Activated CD8-positive, alpha-beta T cell treated with anti-CD3 and anti-CD28 coated beads for 36 hours (primary cell): Measurements from ENCODE around the gene ALDOA. TPM values are rescaled to one million over a fixed set of nuclear protein-coding genes. Genes with fewer than 3 reads are reported as not detected.
"Not testable (repeated sequence)": the region's sequence is repeated elsewhere in the genome, so short reads cannot be mapped to it uniquely, and the experiment has no call there.

ENCODE experiments used
- ATAC-seq: fragments of 200-7000 bp; cut with Tn5 transposase; one replicate; pipeline ENCODE4 v1.10.0; 2021; ENCODE audit warnings: mild to moderate bottlenecking, moderate library complexity
- CTCF ChIA-PET: fragments of 350-600 bp; sonication (Branson Sonifier 250); formaldehyde crosslinking; loops from one replicate; lab custom pipeline; 2021; ENCODE audit warnings: antibody characterized with exemption; lab: Charles Lee
- POLR2A ChIA-PET: fragments of 350-600 bp; sonication (Branson Sonifier 250); formaldehyde crosslinking; loops from one replicate; lab custom pipeline; 2021; ENCODE audit warnings: antibody characterized with exemption; lab: Charles Lee
- DNase-seq: peaks from one replicate; pipeline ENCODE4 v3.0.0-alpha.2; 2020
- H3K27ac Mint-ChIP-seq: one replicate; pipeline ENCODE4 v1.8.0; 2021; ENCODE audit warnings: mild to moderate bottlenecking, mixed read lengths
- H3K27me3 Mint-ChIP-seq: one replicate; pipeline ENCODE4 v1.8.0; 2021; ENCODE audit warnings: mixed read lengths
- H3K36me3 Mint-ChIP-seq: one replicate; pipeline ENCODE4 v1.8.0; 2021; ENCODE audit warnings: low read depth, mixed read lengths
- H3K4me1 Mint-ChIP-seq: one replicate; pipeline ENCODE4 v1.8.0; 2021; ENCODE audit warnings: low read depth, mixed read lengths
- H3K4me3 Mint-ChIP-seq: one replicate; pipeline ENCODE4 v1.8.0; 2021; ENCODE audit warnings: mild to moderate bottlenecking, moderate library complexity, mixed read lengths
- H3K9me3 Mint-ChIP-seq: one replicate; pipeline ENCODE4 v1.8.0; 2021; ENCODE audit warnings: mixed read lengths
- CTCF ChIP-seq: fragments of 200-600 bp; IDR thresholded peaks from one replicate; pipeline ENCODE4 v1.8.0; 2022; ENCODE audit warnings: antibody characterized with exemption, mild to moderate bottlenecking
- intact Hi-C: fragments of 100-400 bp; cut with micrococcal nuclease; formaldehyde crosslinking; loops from one replicate; pipeline ENCODE4 v1.10.0; 2022
- total RNA-seq, 2 experiments: library from RNA; stranded (reverse); gene quantifications; one replicate each; pipeline ENCODE4 v1.2.3, GENCODE V29; 2021

ALDOA gene
- total RNA-seq, result 1,000 to 10,000 TPM; 3,042 to 3,081 TPM

- Mint-ChIP-seq H3K4me3 (peak within 1 kb of the TSS; percentile 91), H3K27me3 (no peaks in the 10 kb centered on the region), H3K9me3 (no peaks in the 10 kb centered on the region), H3K36me3 (peaks cover 61% of the 10 kb centered on the region), H3K4me1 (peaks cover 30% of the 10 kb centered on the region), H3K27ac (peak within 1 kb of the TSS; percentile 100)
- ATAC-seq (peak; percentile 87), DNase-seq (peak; percentile 99)
- intact Hi-C loops, result loop anchor here (10.0 kb wide), 1 partner anchor 309 kb away; the partner anchor contains the start of genes MYL11 and TBC1D10B
- ChIA-PET POLR2A (interaction anchor here (0.5 to 6.3 kb wide), 20 partner anchors 11 to 585 kb away, joined by 3 to 83 read pairs (median 4); partner anchors contain the start of genes CORO1A, GDPD3, HIRIP3 and INO80E), CTCF (interaction anchor here (1.0 to 3.2 kb wide), 5 partner anchors 10 to 249 kb away, joined by 4 to 14 read pairs (median 10); partner anchors contain the start of genes PAGR1 and TBX6)
- TF ChIP-seq CTCF, result no peak
These were observed at the start of gene ALDOA for GRCh38 chr16:30065102-30065942. TSS of gene ALDOA (plus strand) at chr16:30065760. CDS start at chr16:30066898, 1,138 bp downstream.

GRCh38 chr16:30016555-30017276 lies 48.8 kb upstream of the ALDOA start:
- CTCF ChIA-PET, result interaction anchor here (1.7 to 3.6 kb wide), 3 partner anchors 10 to 316 kb away, joined by 3 to 17 read pairs (median 8); partner anchors contain the start of gene TLCD3B
- peaks cover 5% of the 10 kb centered on the region for H3K27me3 Mint-ChIP-seq
- H3K27ac Mint-ChIP-seq, result no peak overlapping the region
- POLR2A ChIA-PET, result interaction anchor here (0.9 kb wide), 1 partner anchor 90 kb away, joined by 4 read pairs; no protein-coding TSS in a partner anchor
- peaks cover 12% of the 10 kb centered on the region for H3K4me1 Mint-ChIP-seq
- peaks cover 2% of the 10 kb centered on the region for H3K36me3 Mint-ChIP-seq
- no peak for DNase-seq
- no peak for ATAC-seq
- no peak overlapping the region for H3K4me3 Mint-ChIP-seq
- H3K9me3 Mint-ChIP-seq, result no peaks in the 10 kb centered on the region
- TF ChIP-seq CTCF, result no peak
- intact Hi-C loops, result no loop called here

- Mint-ChIP-seq H3K27me3 (no peaks in the 10 kb centered on the region), H3K36me3 (no peaks in the 10 kb centered on the region), H3K27ac (no peak overlapping the region), H3K9me3 (no peaks in the 10 kb centered on the region), H3K4me3 (no peak overlapping the region), H3K4me1 (peaks cover 8% of the 10 kb centered on the region)
- ChIA-PET POLR2A (interaction anchor here (0.9 kb wide), 1 partner anchor 91 kb away, joined by 4 read pairs; no protein-coding TSS in a partner anchor), CTCF (interaction anchor here (1.7 to 3.6 kb wide), 3 partner anchors 10 to 317 kb away, joined by 3 to 17 read pairs (median 8); partner anchors contain the start of gene TLCD3B)
- no peak for DNase-seq
- no peak for ATAC-seq
- no peak for TF ChIP-seq CTCF
- intact Hi-C loops, result no loop called here
These were observed 48.3 kb upstream of the ALDOA start for GRCh38 chr16:30017277-30017656.

GRCh38 chr16:30017937-30018336 lies 47.6 kb upstream of the ALDOA start:
- ChIA-PET POLR2A (interaction anchor here (2.1 kb wide), 1 partner anchor 22 kb away, joined by 8 read pairs; the partner anchor contains the start of genes HIRIP3 and INO80E), CTCF (interaction anchor here (1.7 to 3.6 kb wide), 3 partner anchors 11 to 318 kb away, joined by 3 to 17 read pairs (median 8); partner anchors contain the start of gene TLCD3B)
- H3K4me3 Mint-ChIP-seq, intact Hi-C loops, H3K27me3 Mint-ChIP-seq, H3K27ac Mint-ChIP-seq, H3K9me3 Mint-ChIP-seq, H3K36me3 Mint-ChIP-seq, DNase-seq, H3K4me1 Mint-ChIP-seq, ATAC-seq: not testable (repeated sequence)

GRCh38 chr16:30018731-30019158 lies 46.8 kb upstream of the ALDOA start:
- ATAC-seq (peak; percentile 26), DNase-seq (peak; percentile 26)
- CTCF ChIA-PET, result interaction anchor here (1.2 to 3.1 kb wide), 6 partner anchors 12 to 318 kb away, joined by 3 to 23 read pairs (median 4); partner anchors contain the start of gene TLCD3B
- no peaks in the 10 kb centered on the region for H3K36me3 Mint-ChIP-seq
- no peaks in the 10 kb centered on the region for H3K27me3 Mint-ChIP-seq
- H3K4me1 Mint-ChIP-seq, result peaks cover 8% of the 10 kb centered on the region
- no peaks in the 10 kb centered on the region for H3K9me3 Mint-ChIP-seq
- no peak overlapping the region for H3K4me3 Mint-ChIP-seq
- intact Hi-C loops, result no loop called here
- TF ChIP-seq CTCF, result no peak
- POLR2A ChIA-PET, result interaction anchor here (1.2 to 2.1 kb wide), 2 partner anchors 14 to 22 kb away, joined by 4 to 8 read pairs; partner anchors contain the start of genes HIRIP3 and INO80E
- no peak overlapping the region for H3K27ac Mint-ChIP-seq
